COLO829 (cell line): ENCODE results near the gene ZNF735.
"Not testable (repeated sequence)": the region's sequence is repeated elsewhere in the genome, so short reads cannot be mapped to it uniquely, and the experiment has no call there.

ENCODE experiments used
- DNase-seq: peaks from one replicate; pipeline ENCODE4 v3.0.0; 2012; ENCODE audit warnings: low spot score

ZNF735 gene

GRCh38 chr7:64206903-64207302 is at the start of gene ZNF735:
Gene ZNF735 (plus strand): TSS chr7:64207203. CDS start chr7:64207203, 0 bp downstream.
- DNase-seq: no peak

- not testable (repeated sequence) for DNase-seq
Measured at GRCh38 chr7:64170974-64171373, 36.0 kb upstream of the ZNF735 start.

- DNase-seq: no peak
Measured at GRCh38 chr7:64174328-64174727, 32.7 kb upstream of the ZNF735 start.

- no peak for DNase-seq
Measured at GRCh38 chr7:64174941-64175340, 32.1 kb upstream of the ZNF735 start.

- no peak for DNase-seq
Measured at GRCh38 chr7:64180989-64181388, 26.0 kb upstream of the ZNF735 start.

- no peak for DNase-seq
Measured at GRCh38 chr7:64181586-64181985, 25.4 kb upstream of the ZNF735 start.

GRCh38 chr7:64182036-64182790 is 24.8 kb upstream of the ZNF735 start:
- DNase-seq: no peak

- DNase-seq: no peak
Measured at GRCh38 chr7:64183126-64183742, 23.8 kb upstream of the ZNF735 start.

GRCh38 chr7:64183827-64184372 is 23.1 kb upstream of the ZNF735 start:
- no peak for DNase-seq

- no peak for DNase-seq
Measured at GRCh38 chr7:64184376-64184775, 22.6 kb upstream of the ZNF735 start.

GRCh38 chr7:64187408-64187807 is 19.6 kb upstream of the ZNF735 start:
- DNase-seq: no peak

- DNase-seq: no peak
Measured at GRCh38 chr7:64192148-64192704, 14.8 kb upstream of the ZNF735 start.

GRCh38 chr7:64192775-64193174 is 14.2 kb upstream of the ZNF735 start:
- no peak for DNase-seq

GRCh38 chr7:64219710-64220298 is 12.8 kb downstream of the ZNF735 start:
- DNase-seq: not testable (repeated sequence)

- no peak for DNase-seq
Measured at GRCh38 chr7:64223366-64223765, 16.4 kb downstream of the ZNF735 start.

GRCh38 chr7:64228174-64228573 is 21.2 kb downstream of the ZNF735 start, which contains the start of gene ZNF679:
Gene ZNF679 (plus strand): TSS chr7:64228474. CDS start chr7:64249118, 20,644 bp downstream.
- DNase-seq: not testable (repeated sequence)

- DNase-seq: no peak
Measured at GRCh38 chr7:64266341-64266919, 59.4 kb downstream of the ZNF735 start.
